Adrenal gland (tissue), 12 donors: ENCODE data around the gene TLR2. TPM values are rescaled to one million over a fixed set of nuclear protein-coding genes. Genes with fewer than 3 reads are reported as not detected.

Source experiments
- DNase-seq, 7 donors: peaks; one replicate each; pipeline ENCODE4 v3.0.0-alpha.2; 2019 to 2020
- H3K27ac ChIP-seq, 5 donors: fragments of 200-600 bp; sonication (generic) in 4 of 5; 1 replicate in 3 of 5; 2 replicates in 2 of 5; pipeline versions ENCODE4 v1.5.1 to v1.8.0; 2016 to 2020; ENCODE audit warnings: mild to moderate bottlenecking in 1 of 5
- H3K27me3 ChIP-seq: fragments of 200-600 bp; 2 replicates; pipeline ENCODE4 v1.8.0; 2021
- H3K36me3 ChIP-seq, 2 donors: fragments of 200-600 bp; replicated peaks in 1 of 2; 1 replicate in 1 of 2; 2 replicates in 1 of 2; pipeline versions ENCODE4 v1.5.1 to v1.8.0; 2018 to 2022
- H3K4me1 ChIP-seq, 2 donors: fragments of 200-600 bp; replicated peaks in 1 of 2; 1 replicate in 1 of 2; 2 replicates in 1 of 2; pipeline versions ENCODE4 v1.5.1 to v1.8.0; 2018 to 2021
- H3K4me3 ChIP-seq, 4 donors: fragments of 200-600 bp; sonication (generic) in 3 of 4; one replicate each; pipeline ENCODE4 v1.5.1; 2016 to 2018
- H3K9me3 ChIP-seq, 3 donors: fragments of 200-600 bp; sonication (generic) in 1 of 3; replicated peaks in 1 of 3; 1 replicate in 2 of 3; 2 replicates in 1 of 3; pipeline versions ENCODE4 v1.5.1 to v1.8.0; 2016 to 2021
- CTCF ChIP-seq, 6 experiments: fragments of 450-650 bp in 4 of 6; fragments of 200-600 bp in 2 of 6; sonication (generic) in 1 of 6; IDR thresholded peaks; 1 replicate in 5 of 6; 2 replicates in 1 of 6; pipeline versions ENCODE4 v1.5.1 to v1.8.0; 2016 to 2021; ENCODE audit warnings: antibody characterized with exemption in 6 of 6, mild to moderate bottlenecking in 2 of 6, moderate library complexity in 1 of 6
- POLR2A ChIP-seq, 2 donors: fragments of 450-650 bp; IDR thresholded peaks; one replicate each; pipeline ENCODE4 v1.6.1; 2017; ENCODE audit warnings: antibody characterized with exemption in 2 of 2, mild to moderate bottlenecking in 2 of 2, moderate library complexity in 1 of 2
- WGBS, 4 donors: extraction: QIAGEN DNeasy Blood & Tissue Kit in 2 of 4; methylation state at CpG; one replicate each; pipeline versions ENCODE4 v1.1.5 to v1.1.7; 2013 to 2017; 5-methylcytosine and 5-hydroxymethylcytosine counted together
- intact Hi-C, 2 donors: fragments of 100-400 bp; cut with DNase I; formaldehyde crosslinking; loops; one replicate each; pipeline versions ENCODE4 v1.14.1 to v1.15.0; 2022 to 2023
- polyA plus RNA-seq, 3 donors: library from polyadenylated mRNA; stranded (reverse); fragments of 200-250 nt in 2 of 3; fragments of 350-450 nt in 1 of 3; fragmentation: Illumina TruSeq in 1 of 3; extraction: RNeasy Lipid Tissue Mini Kit (QIAGEN cat#74804) in 1 of 3; gene quantifications; one replicate each; pipeline ENCODE4 v1.2.3, GENCODE V29; 2013 to 2014
- total RNA-seq, 9 donors: library from RNA; depleted of rRNA in 4 of 9; stranded (reverse); fragments of >200 nt in 4 of 9; fragments of 120-200 nt in 1 of 9; fragmentation: NEBNext Ultra II Directional in 1 of 9; extraction: Animal tissue kit (Norgen Biotek cat#: 25700) in 1 of 9; gene quantifications; one replicate each; pipeline versions ENCODE4 v1.1.0 to v1.2.4, GENCODE V29; 2013 to 2023
- donor health status: healthy with polysubstance abuse.
- donor health status: Bipolar disorder and iron deficiency.
- donor health status: DM: yes; HTN: yes; CAD: no.
- donor health status: DM: no; HTN: no; CAD: no.
- donor health status: DM: no; HTN: no; CAD: no.
- donor health status: DM: yes; HTN: yes; CAD: no.

Gene TLR2
- total and polyA plus RNA-seq, 12 donors: 2.8 to 57.2 (median 21.7) TPM

GRCh38 chr4:153683763-153684181 lies 308 bp upstream of the TLR2 start:
- TF ChIP-seq POLR2A (IDR thresholded peaks at IDR 0.05): no peak
- Histone ChIP-seq H3K4me3 (peak overlapping the region in 2 of 4 donors; percentile 50 to 63), H3K36me3 (no peaks in the 10 kb centered on the region), H3K4me1 (peaks cover 9 to 13% of the 10 kb centered on the region in 2 donors), H3K27ac (peak overlapping the region in 2 of 5 donors; percentile 72), H3K27me3 (no peaks in the 10 kb centered on the region), H3K9me3 (no peaks in the 10 kb centered on the region)
- no peak for DNase-seq
- intact Hi-C loops: no loop called here
- 10 to 20% (median 14%) methylated on average over 13 to 27 of the region's 27 CpGs for WGBS, 4 donors

- peak overlapping the region in 4 of 5 donors; percentile 42 to 72 (median 59) for H3K27ac ChIP-seq
- H3K27me3 ChIP-seq: no peaks in the 10 kb centered on the region
- no peaks in the 10 kb centered on the region for H3K36me3 ChIP-seq
- peaks cover 9 to 13% of the 10 kb centered on the region in 2 donors for H3K4me1 ChIP-seq
- TF ChIP-seq POLR2A (IDR thresholded peaks at IDR 0.05) (no peak), CTCF (IDR thresholded peaks at IDR 0.05) (no peak)
- peaks cover 0 to 5% (median 0%) of the 10 kb centered on the region in 3 donors for H3K9me3 ChIP-seq
- WGBS, 4 donors: 17 to 29% (median 22%) methylated on average over 5 to 9 of the region's 9 CpGs
- DNase-seq: peak in 1 of 7 donors; percentile 22
- intact Hi-C loops: no loop called here
- peak overlapping the region in 2 of 4 donors; percentile 50 to 63 for H3K4me3 ChIP-seq
Observed at GRCh38 chr4:153684971-153685371, 891 bp downstream of the TLR2 start.

GRCh38 chr4:153704522-153704921 lies 20.4 kb downstream of the TLR2 start:
- Histone ChIP-seq H3K4me1 (no peaks in the 10 kb centered on the region), H3K27ac (no peak overlapping the region), H3K36me3 (no peaks in the 10 kb centered on the region), H3K4me3 (no peak overlapping the region), H3K27me3 (no peaks in the 10 kb centered on the region), H3K9me3 (no peaks in the 10 kb centered on the region)
- intact Hi-C loops: no loop called here
- WGBS, 4 donors: 89 to 97% (median 94%) methylated on average over 7 of the region's 7 CpGs
- no peak for DNase-seq
- no peak for TF ChIP-seq POLR2A (IDR thresholded peaks at IDR 0.05)
- no peak for TF ChIP-seq CTCF (IDR thresholded peaks at IDR 0.05)

GRCh38 chr4:153705743-153706468 lies 21.8 kb downstream of the TLR2 start:
- Histone ChIP-seq H3K27me3 (no peaks in the 10 kb centered on the region), H3K4me3 (no peak overlapping the region), H3K27ac (peak overlapping the region in 1 of 5 donors; percentile 29), H3K4me1 (no peaks in the 10 kb centered on the region), H3K36me3 (no peaks in the 10 kb centered on the region), H3K9me3 (no peaks in the 10 kb centered on the region)
- TF ChIP-seq CTCF (IDR thresholded peaks at IDR 0.05) (no peak), POLR2A (IDR thresholded peaks at IDR 0.05) (no peak)
- DNase-seq: no peak
- intact Hi-C loops: no loop called here
- WGBS, 4 donors: 60 to 65% (median 62%) methylated on average over 2 of the region's 2 CpGs

GRCh38 chr4:153706519-153706918 lies 22.4 kb downstream of the TLR2 start:
- Histone ChIP-seq H3K27me3 (no peaks in the 10 kb centered on the region), H3K36me3 (no peaks in the 10 kb centered on the region), H3K9me3 (no peaks in the 10 kb centered on the region), H3K4me1 (no peaks in the 10 kb centered on the region), H3K27ac (no peak overlapping the region), H3K4me3 (no peak overlapping the region)
- intact Hi-C loops: no loop called here
- no peak for DNase-seq
- no peak for TF ChIP-seq CTCF (IDR thresholded peaks at IDR 0.05)
- TF ChIP-seq POLR2A (IDR thresholded peaks at IDR 0.05): no peak
